ENCODE data around the gene ZFPL1. TPM values are rescaled to one million over a fixed set of nuclear protein-coding genes. Genes with fewer than 3 reads are reported as not detected.
A peak's percentile ranks its signal among the peaks of the same experiment; 100 is the strongest.

ZFPL1 gene
- total RNA-seq, 4 donors from 2014 or later: 35.7 to 42.0 (median 40.6) TPM

DNA sequence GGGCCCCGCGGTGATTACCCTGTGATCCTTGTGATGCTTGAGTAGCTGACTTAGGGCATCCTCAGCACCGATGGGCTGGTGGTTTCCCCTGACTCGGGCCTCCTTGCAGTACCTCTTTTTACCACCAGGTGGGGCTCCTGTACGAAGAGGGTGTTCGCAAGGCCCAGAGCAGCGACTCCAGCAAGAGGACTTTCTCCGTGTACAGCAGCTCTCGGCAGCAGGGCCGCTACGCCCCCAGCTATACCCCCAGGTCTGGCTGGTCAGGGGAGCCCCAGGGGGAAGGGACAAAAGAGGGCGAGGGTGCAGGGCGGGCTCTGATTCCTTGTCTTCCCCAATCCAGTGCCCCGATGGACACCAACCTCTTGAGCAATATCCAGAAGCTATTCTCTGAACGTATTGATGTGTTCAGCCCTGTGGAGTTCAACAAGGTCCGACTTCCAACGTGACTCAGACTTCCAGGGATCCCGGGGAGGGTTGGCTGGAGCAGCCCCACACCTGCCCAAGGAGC is 26.4 kb downstream of the ZFPL1 start:
- H3K27me3 ChIP-seq: no peaks in the 10 kb centered on the region
- TF ChIP-seq POLR2A (IDR thresholded peaks at IDR 0.05): no peak
- TF ChIP-seq, protein P1, sequence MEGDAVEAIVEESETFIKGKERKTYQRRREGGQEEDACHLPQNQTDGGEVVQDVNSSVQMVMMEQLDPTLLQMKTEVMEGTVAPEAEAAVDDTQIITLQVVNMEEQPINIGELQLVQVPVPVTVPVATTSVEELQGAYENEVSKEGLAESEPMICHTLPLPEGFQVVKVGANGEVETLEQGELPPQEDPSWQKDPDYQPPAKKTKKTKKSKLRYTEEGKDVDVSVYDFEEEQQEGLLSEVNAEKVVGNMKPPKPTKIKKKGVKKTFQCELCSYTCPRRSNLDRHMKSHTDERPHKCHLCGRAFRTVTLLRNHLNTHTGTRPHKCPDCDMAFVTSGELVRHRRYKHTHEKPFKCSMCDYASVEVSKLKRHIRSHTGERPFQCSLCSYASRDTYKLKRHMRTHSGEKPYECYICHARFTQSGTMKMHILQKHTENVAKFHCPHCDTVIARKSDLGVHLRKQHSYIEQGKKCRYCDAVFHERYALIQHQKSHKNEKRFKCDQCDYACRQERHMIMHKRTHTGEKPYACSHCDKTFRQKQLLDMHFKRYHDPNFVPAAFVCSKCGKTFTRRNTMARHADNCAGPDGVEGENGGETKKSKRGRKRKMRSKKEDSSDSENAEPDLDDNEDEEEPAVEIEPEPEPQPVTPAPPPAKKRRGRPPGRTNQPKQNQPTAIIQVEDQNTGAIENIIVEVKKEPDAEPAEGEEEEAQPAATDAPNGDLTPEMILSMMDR (IDR thresholded peaks at IDR 0.05 in 4 of 5, conservative IDR thresholded peaks at IDR 0.05 in 1 of 5): peak; percentile 86 to 100 (median 98)
- no peak overlapping the region for H3K4me3 ChIP-seq
- peaks cover 0 to 13% of the 10 kb centered on the region in 2 donors for H3K36me3 ChIP-seq
- in situ Hi-C loops (cut with MboI; ENCODE audit: low sequenced_read_pairs in 4 of 4): loop anchor here in 3 of 4 donors (5.0 kb wide), 1 partner anchor 72 kb away; the partner anchor contains the start of gene CAPN1 (in 3 of the 3)
- H3K27ac ChIP-seq: peak overlapping the region; percentile 74 to 90 (median 81)
- DNase-seq: peak; percentile 63 to 81
- H3K9me3 ChIP-seq: no peaks in the 10 kb centered on the region
- ATAC-seq: peak; percentile 59 to 61
- H3K4me1 ChIP-seq: peaks cover 26 to 34% of the 10 kb centered on the region in 2 donors
- intact Hi-C loops (cut with DNase I; ENCODE audit: low total_unique reads): loop anchor here (1.0 to 10.0 kb wide), 2 partner anchors 71 to 256 kb away; partner anchors contain the start of gene CAPN1

DNA sequence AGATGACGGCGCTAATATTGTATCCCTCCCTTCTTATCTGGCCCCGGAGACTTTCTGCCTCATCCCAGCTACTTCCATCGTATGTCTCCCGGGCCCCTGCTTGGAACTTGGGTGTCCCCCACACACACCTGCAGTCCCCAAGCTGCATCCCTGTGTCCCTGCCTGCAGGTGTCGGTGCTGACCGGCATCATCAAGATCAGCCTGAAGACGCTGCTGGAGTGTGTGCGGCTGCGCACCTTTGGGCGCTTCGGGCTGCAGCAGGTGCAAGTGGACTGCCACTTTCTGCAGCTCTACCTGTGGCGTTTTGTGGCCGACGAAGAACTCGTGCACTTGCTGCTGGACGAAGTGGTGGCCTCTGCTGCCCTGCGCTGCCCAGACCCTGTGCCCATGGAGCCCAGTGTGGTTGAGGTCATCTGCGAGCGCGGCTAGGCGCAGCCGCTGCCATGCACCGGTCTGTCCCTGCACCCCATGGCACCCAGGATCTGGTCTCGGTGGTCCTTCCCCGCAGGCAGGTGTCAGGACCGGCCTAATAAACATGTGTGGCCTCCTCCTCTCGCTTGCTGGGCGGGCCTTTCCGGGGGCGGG is 27.2 kb downstream of the ZFPL1 start:
- intact Hi-C loops (cut with DNase I; ENCODE audit: low total_unique reads): loop anchor here (10.0 kb wide), 1 partner anchor 256 kb away; no protein-coding TSS in a partner anchor
- TF ChIP-seq, protein P1 (IDR thresholded peaks at IDR 0.05 in 4 of 5, conservative IDR thresholded peaks at IDR 0.05 in 1 of 5): no peak

DNA sequence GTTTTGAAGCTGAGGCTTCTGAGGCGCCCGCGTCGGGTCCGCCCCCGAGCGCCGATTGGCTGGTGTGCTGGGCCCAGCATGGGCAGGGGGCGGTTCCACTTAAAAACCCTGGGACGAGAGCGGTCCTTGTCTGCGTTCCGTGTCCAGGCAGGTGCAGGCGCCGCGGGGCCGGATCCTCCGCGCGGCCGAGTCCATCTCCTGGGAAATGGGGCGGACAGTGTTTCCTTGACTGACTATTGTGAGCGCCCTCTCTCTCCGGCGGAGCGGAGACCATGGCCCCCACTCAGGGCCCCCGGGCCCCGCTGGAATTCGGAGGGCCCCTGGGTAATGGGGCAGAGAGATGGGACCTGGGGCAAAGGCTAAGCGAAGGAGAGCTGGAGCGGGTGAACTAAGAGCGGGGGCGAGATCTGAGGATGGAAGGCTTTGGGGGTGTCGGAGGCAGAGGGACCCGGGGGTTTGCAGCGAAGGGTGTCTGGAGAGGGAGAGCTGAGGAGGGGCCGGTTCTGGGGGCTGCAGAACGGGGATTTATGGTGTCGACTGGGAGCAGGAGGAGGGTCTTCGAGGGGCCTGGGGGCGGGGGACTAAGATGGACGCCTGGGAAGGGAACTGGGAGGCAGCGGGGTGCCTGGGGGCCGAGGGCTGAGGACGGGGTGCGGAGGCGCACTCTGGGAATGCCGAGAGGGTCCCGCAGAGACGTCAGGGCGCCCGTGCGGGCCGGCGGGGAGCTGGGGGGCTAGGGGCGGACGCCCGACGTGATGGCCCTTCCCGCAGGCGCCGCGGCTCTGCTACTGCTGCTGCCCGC is 27.9 kb downstream of the ZFPL1 start, which contains the start of gene TM7SF2:
TSS of gene TM7SF2 (plus strand) at position 129 of the 802 bp plus-strand sequence. CDS start at position 273, 144 bp downstream.
- in situ Hi-C loops (cut with MboI; ENCODE audit: low sequenced_read_pairs in 4 of 4) (loop anchor here in 3 of 4 donors (5.0 kb wide), 1 partner anchor 70 kb away; the partner anchor contains the start of gene CAPN1 (in 3 of the 3)), intact Hi-C loops (cut with DNase I; ENCODE audit: low total_unique reads) (loop anchor here (1.0 to 10.0 kb wide), 2 partner anchors 22 to 257 kb away; partner anchors contain the start of gene SYVN1)
- Histone ChIP-seq H3K36me3 (peaks cover 0 to 13% of the 10 kb centered on the region in 2 donors), H3K27ac (peak within 1 kb of the TSS; percentile 74 to 90 (median 81)), H3K27me3 (no peaks in the 10 kb centered on the region), H3K4me3 (peak within 1 kb of the TSS; percentile 63 to 72 (median 66)), H3K9me3 (no peaks in the 10 kb centered on the region), H3K4me1 (peaks cover 36 to 48% of the 10 kb centered on the region in 2 donors)
- ATAC-seq (peak; percentile 81 to 89), DNase-seq (peak; percentile 93)
- TF ChIP-seq, protein P1 (IDR thresholded peaks at IDR 0.05 in 4 of 5, conservative IDR thresholded peaks at IDR 0.05 in 1 of 5): no peak
- peak; percentile 84 to 94 for TF ChIP-seq POLR2A (IDR thresholded peaks at IDR 0.05)

More for the DNA sequence above, 27.2 kb downstream of the ZFPL1 start:
- no peak for DNase-seq
- peak overlapping the region in 1 of 4 donors; percentile 64 for H3K4me3 ChIP-seq
- H3K27ac ChIP-seq: peak overlapping the region; percentile 74 to 90 (median 81)
- peaks cover 30 to 42% of the 10 kb centered on the region in 2 donors for H3K4me1 ChIP-seq
- peaks cover 0 to 13% of the 10 kb centered on the region in 2 donors for H3K36me3 ChIP-seq
- in situ Hi-C loops (cut with MboI; ENCODE audit: low sequenced_read_pairs in 4 of 4): loop anchor here in 3 of 4 donors (5.0 kb wide), 1 partner anchor 71 kb away; the partner anchor contains the start of gene CAPN1 (in 3 of the 3)
- H3K9me3 ChIP-seq: no peaks in the 10 kb centered on the region
- H3K27me3 ChIP-seq: no peaks in the 10 kb centered on the region
- peak in 1 of 2 donors; percentile 0 for ATAC-seq
